ENCODE measurements around the gene NR6A1.
"Not testable (repeated sequence)": the region's sequence is repeated elsewhere in the genome, so short reads cannot be mapped to it uniquely, and the experiment has no call there.

The NR6A1 gene

DNA sequence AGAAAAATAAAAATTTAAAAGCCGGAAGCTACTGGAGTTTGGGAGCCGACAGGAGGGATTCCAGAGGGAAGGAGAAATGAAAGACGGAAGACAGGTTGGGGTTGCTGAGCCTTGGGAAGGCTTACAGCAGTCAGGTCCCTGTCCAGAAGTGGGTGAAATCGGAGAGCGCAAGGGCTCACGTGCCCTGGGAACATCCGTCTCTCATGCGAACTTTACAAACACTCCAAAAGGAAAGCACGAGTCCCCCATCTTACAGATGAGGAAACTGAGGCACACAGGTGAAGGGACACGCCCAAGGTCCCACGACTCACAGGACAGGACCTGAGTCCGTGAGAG lies 5.5 kb upstream of the NR6A1 start:
- no peak for DNase-seq

- DNase-seq = peak; percentile 76
Observed at GRCh38 chr9:124774129-124774978, 3.2 kb upstream of the NR6A1 start.

GRCh38 chr9:124773473-124774128 lies 2.5 kb upstream of the NR6A1 start:
- DNase-seq = no peak

GRCh38 chr9:124772877-124773276 lies 1.8 kb upstream of the NR6A1 start:
- not testable (repeated sequence) for DNase-seq

DNA sequence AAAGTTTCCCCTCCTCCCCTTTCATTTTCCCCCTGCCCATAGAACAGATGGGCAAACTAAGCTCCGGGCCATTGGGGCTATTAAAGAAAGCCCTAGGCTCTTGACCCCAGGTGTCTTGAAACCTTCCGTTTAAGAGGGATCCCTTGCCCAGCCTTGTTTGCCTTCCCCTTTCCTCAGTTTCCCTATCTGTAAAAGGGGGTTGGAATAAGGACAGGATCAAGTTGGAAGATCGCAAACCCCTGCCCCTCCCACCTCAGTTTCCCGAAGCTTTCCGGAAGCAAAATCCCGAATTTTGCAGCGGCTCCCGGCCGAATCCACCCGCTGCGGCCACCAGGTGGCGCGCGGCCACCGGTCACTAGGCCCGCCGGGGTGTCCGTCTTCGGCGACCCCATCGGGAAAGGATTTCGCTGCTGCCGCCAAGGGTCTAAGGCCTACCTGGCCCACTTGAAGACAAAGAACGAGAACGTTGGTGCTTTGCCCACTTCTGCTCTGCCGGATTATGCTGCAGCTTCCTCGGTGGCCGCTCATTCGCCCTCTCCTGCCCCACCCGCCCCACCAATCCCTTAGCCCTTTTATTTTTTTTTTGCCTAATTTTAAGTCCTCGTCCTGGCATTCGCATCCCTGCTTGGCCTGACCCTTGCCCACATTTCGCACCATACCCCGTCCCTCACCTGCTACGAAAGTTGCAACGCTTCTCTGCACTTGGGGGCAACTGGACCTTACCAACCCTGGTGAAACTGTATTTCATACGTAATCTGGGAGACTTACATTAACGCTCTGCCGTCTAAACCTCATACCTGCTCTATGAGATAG lies 962 bp upstream of the NR6A1 start:
- DNase-seq = peak; percentile 9

GRCh38 chr9:124770359-124771020 lies 621 bp downstream of the NR6A1 start:
- DNase-seq = no peak

DNA sequence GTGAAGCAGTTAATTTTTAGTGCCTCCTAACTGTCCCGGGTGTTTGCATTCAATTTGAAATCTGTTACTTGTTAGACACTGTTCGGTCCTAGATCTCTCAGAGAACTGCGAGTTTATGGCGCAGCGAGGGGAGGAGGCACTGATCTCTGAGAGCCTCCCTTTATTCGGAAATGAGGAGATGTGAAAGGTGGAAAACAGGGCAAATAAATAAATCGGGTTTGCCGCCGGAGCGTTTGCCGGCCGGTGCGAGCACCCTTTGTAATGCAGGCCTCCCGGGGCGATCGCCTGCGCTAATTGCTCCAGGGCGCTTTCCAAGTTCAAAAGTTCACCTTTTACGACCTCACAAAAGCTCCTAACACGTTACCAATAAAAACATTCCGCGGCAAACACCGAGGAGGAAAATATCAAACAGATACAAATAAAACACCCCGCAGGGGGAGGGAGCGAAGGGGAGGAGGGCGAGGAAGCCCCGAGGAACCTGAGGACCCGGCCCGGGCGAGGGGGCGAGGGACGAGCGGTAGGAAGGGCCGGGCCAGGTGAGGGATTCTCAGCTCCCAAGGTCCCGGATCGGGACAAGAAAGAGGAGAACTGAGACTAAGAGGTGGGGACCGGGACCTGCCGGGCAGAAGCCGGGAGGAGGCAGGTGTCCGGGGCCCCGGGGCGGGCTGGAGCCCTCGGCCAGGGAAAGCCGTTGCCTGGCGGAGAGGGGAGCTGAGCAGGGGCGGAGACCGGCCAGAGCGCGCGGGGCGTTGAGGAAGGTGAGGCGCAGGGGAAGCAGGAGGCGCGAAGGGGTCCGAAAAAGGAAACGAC lies 1.4 kb downstream of the NR6A1 start:
- DNase-seq = no peak

DNA sequence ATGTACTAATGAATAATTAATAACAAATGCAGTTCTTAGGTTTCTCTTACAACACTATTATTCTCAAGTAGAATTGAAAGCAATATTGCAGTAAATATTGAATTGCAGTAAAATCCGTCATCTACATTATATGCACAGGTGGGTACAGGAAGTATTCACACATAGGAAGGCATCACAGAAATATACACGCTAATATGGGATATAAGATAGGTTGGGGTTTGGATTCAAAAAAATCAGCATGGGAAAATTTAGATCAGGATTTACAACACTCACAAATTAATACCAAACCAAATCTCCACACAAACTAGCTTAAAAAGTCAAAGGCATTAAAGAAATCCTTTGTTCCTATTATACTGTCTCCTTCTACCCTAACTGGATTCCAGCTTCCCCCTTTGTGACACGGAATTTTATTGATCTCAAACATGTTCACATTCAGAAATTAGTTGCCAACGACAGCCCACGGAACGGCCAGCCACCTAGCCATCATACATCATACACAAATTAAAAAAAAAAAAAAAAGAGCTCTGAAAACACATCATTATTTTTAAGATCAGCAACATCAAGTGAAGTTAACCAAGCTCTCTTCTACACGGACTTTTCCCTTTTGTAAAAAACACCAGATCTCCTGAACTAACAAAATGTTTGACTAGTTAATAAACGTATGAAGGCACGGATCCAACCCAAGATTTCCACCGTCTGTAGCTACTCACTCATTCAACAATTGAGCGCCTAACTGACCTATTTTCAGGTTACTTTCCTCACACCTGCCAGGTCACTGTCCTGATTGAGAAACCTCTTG lies 2.2 kb downstream of the NR6A1 start:
- DNase-seq = no peak

- DNase-seq = no peak
Observed at GRCh38 chr9:124768334-124768733, 2.8 kb downstream of the NR6A1 start.

DNA sequence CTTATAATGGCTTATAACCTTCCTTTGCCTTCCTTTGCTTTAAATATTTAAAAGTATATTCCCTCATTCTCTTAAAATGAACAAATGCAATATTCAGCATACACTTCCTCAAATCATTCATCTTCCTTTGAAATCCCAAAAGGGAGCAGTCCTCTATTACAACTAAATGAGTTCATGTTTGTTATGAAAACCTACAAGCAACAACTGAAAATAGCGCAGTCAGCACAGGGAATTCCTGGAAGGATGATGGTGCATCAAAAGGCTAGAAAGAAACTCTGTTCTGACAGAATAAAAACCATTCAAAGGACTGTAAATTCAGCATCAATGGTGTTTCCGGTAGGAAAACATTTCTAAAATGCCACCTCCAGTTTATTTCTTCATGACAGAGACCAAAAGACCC lies 3.3 kb downstream of the NR6A1 start:
- DNase-seq = no peak

DNA sequence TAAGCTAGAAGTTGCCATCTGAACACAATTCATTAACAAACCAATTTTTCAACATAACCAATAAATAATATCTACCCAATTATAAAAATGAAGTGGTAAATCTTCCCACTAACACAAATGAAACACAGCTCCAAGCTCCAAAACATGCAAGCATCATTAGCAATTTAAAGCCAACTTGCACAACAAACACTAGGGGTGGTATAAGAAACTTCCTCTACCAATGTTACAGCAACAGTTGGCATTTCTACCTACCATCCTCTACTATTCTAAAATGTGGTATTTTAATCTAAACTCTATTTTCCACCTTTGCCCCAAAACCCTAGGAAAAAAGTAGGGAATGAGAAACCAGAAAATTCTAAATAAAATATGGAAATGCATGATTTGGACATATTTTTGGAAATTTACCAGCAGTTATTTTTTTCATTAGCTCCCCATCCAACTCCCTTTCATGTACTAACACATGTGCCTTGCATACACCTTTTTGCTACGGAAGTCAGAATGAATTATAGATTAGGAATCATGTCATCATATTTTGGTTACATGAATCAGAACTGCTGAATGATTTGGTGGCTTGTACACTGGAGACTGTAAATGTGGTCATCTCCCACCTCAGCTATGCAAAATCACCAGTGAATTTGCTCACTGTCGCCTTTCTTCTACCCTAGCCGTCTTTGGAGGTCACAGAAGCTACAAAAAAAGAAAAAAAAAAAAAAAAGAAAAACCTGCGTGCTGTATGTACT lies 4.1 kb downstream of the NR6A1 start:
- DNase-seq = no peak

GRCh38 chr9:124766326-124766725 lies 4.8 kb downstream of the NR6A1 start:
- DNase-seq = no peak

- no peak for DNase-seq
Observed at GRCh38 chr9:124765439-124765835, 5.7 kb downstream of the NR6A1 start.

DNA sequence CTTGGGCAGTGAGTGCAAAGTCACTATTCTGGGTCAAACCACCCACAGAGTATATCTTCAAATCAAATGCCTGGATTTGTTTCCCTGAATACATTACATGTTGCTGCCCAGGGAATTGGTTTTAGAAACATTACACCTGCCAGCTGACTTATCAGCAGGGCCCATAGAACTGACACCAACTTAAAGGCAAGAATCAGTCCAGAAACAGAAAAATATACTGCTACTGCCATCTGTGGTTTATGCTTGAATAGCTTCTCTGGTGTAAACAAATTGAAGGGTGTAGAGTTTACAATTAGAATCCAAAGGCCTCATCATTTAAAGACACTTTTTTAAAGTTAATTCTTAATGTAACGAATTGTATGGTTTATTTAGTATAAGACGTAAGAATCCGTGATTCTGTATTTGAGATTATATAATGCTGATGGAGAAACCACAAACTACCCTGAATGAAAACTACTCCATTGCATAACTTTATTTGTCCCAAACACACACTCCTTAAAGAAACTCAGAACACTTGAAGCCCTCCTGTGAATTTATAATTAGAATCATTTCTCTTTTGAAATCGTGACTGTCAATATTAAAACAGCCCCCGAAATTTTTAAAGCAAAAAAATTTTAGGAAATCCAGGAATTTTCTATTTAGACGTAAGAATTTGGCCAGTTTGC lies 6.2 kb downstream of the NR6A1 start:
- no peak for DNase-seq

DNA sequence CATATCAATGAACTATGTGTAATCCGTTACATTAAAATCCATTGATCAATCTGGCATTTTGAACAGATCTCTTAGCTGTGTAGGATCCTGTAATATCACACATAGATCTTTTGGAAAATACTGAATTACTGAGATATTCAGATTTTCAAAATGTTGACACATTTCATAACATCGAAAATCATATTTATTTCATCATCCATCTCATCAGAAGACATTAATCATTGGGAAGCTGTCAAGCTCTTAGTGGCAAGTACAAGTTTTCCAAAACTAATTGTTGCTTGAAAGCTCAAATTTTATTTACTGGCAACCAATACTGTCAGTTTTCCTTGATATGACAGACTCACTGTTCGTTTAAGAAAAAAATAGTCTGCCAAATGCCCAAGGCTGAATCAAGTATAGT lies 8.5 kb downstream of the NR6A1 start:
- DNase-seq = no peak

GRCh38 chr9:124761710-124762109 lies 9.4 kb downstream of the NR6A1 start:
- no peak for DNase-seq

DNA sequence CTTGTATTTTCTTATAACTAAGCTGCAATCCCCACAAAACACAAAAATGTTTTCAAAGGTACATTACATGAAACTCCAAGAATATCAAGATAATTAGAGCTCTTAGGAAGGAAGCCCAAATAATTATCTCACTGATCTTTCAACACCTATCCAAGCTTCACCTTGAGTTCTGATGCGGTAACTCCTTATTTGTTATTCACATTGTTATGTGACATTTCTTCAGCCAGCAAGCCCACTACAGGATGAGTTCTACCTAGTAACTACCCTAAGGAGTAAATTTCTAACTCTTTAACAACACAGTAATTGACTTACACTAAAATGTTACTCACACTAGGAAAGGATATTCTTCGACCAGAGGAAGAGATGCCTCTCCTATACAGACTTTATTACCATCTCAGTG lies 9.9 kb downstream of the NR6A1 start:
- DNase-seq = no peak

DNA sequence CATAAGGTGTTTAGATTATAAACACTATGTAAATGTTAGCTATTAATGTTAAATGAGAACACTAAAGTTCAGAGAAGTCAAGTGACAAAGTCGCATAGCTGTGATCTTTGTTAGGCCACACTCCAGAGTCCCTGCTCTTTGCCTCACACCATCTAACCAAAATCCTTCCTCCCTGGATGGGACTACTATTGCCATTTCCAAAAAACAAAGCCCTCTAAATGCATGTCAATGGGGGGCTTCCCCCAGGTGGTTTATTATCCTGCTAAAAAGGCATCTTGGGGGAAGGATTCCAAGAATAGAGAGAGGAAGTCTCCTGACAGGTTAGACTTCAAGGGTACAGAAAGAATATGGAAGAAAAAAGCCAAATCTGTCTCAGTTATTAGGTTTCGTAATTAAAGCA lies 10.4 kb downstream of the NR6A1 start:
- DNase-seq = no peak

DNA sequence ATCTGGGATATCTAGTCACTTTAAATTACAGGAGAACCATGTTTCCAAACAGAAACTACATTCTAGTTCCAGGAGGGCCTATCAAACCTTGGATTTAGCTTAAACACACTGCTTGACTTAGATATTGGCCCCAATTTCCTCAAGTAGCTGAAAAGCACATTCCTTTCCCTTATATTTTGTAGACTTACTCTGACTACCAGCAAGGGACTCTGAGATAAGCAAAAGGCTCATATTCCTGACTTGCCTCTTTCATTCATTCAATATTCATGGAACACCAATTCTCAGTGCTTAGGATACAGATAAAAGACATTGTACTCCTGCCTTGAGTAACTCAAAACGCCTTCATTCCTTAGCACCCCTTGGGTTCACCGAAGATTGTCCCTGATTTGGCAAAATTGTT lies 11.8 kb downstream of the NR6A1 start:
- DNase-seq = no peak

DNA sequence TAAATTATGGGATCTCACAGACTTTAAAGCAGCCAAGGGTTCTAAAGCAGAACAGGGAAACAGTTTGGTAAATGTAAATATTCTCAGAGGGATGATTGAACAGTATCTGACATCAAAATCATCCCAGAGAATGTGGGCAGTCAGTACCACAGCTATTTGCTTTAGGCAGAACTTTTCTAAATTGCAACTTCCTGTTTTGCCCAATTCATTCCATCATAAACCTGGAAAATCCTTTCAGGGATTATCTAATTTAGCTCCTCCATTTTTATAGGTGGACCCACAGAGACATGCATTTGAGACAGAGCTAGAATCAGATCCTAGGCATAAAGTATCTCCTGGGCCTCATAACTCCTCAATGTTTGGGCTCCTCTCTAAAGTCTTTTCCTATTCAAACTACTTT lies 12.4 kb downstream of the NR6A1 start:
- DNase-seq = no peak

All from effector CD4-positive, alpha-beta T cell (primary cell).